Neural progenitor cell (in vitro differentiated cells): ENCODE results near the gene ATP8B2. TPM values are rescaled to one million over a fixed set of nuclear protein-coding genes. Genes with fewer than 3 reads are reported as not detected.
"Not testable (repeated sequence)": the region's sequence is repeated elsewhere in the genome, so short reads cannot be mapped to it uniquely, and the experiment has no call there.

ENCODE experiments used
- DNase-seq: peaks from one replicate; pipeline ENCODE4 v3.0.0-alpha.2; 2016; ENCODE audit warnings: low spot score
- H2AFZ ChIP-seq: fragments of 200-600 bp; sonication (generic); replicated peaks from 2 replicates; pipeline ENCODE4 v1.6.1; 2016; ENCODE audit warnings: antibody characterized with exemption
- H3F3A ChIP-seq: fragments of 200-600 bp; sonication (generic); 2 replicates; pipeline ENCODE4 v1.6.1; 2016; ENCODE audit warnings: antibody characterized with exemption, low read depth
- H3K27ac ChIP-seq: fragments of 200-600 bp; sonication (generic); 2 replicates; pipeline ENCODE4 v1.5.1; 2016; ENCODE audit warnings: mild to moderate bottlenecking
- H3K27me3 ChIP-seq: fragments of 200-600 bp; sonication (generic); 2 replicates; pipeline ENCODE4 v1.6.1; 2016; ENCODE audit warnings: mild to moderate bottlenecking, moderate library complexity
- H3K36me3 ChIP-seq: fragments of 200-600 bp; sonication (generic); 2 replicates; pipeline ENCODE4 v1.5.1; 2016
- H3K4me1 ChIP-seq: fragments of 200-600 bp; sonication (generic); 2 replicates; pipeline ENCODE4 v1.6.1; 2016; ENCODE audit warnings: mixed run types
- H3K4me2 ChIP-seq: fragments of 200-600 bp; sonication (generic); 2 replicates; pipeline ENCODE4 v1.6.1; 2016
- H3K4me3 ChIP-seq: fragments of 200-600 bp; sonication (generic); 2 replicates; pipeline ENCODE4 v1.5.1; 2016
- H3K79me2 ChIP-seq: fragments of 200-600 bp; sonication (generic); 2 replicates; pipeline ENCODE4 v1.6.1; 2016; ENCODE audit warnings: low read depth
- H3K9ac ChIP-seq: fragments of 200-600 bp; sonication (generic); 2 replicates; pipeline ENCODE4 v1.6.1; 2016
- H3K9me3 ChIP-seq: fragments of 200-600 bp; sonication (generic); 2 replicates; pipeline ENCODE4 v1.5.1; 2016; ENCODE audit warnings: low read depth
- H4K20me1 ChIP-seq: fragments of 200-600 bp; sonication (generic); 2 replicates; pipeline ENCODE4 v1.6.1; 2016; ENCODE audit warnings: low read depth
- H3K27ac Mint-ChIP-seq: 3 replicates; pipeline ENCODE4 v1.8.0; 2021; ENCODE audit warnings: mixed read lengths
- H3K27me3 Mint-ChIP-seq: 2 replicates; pipeline ENCODE4 v1.8.0; 2022; ENCODE audit warnings: low read depth, mild to moderate bottlenecking, inconsistent platforms, moderate library complexity, mixed read lengths; ENCODE audit not compliant: insufficient read depth
- H3K36me3 Mint-ChIP-seq: 3 replicates; pipeline ENCODE4 v1.8.0; 2021; ENCODE audit warnings: mixed read lengths
- H3K4me1 Mint-ChIP-seq: 3 replicates; pipeline ENCODE4 v1.8.0; 2021; ENCODE audit warnings: mixed read lengths
- H3K4me3 Mint-ChIP-seq: 3 replicates; pipeline ENCODE4 v1.8.0; 2021; ENCODE audit warnings: mild to moderate bottlenecking, moderate library complexity, mixed read lengths
- H3K9me3 Mint-ChIP-seq: 3 replicates; pipeline ENCODE4 v1.8.0; 2020; ENCODE audit warnings: mixed read lengths
- CTCF ChIP-seq: fragments of 200-600 bp; sonication (generic); IDR thresholded peaks from 2 replicates; pipeline ENCODE4 v1.5.1; 2017; ENCODE audit warnings: antibody characterized with exemption, mild to moderate bottlenecking
- EZH2 ChIP-seq: fragments of 200-600 bp; sonication (generic); IDR thresholded peaks from 2 replicates; pipeline ENCODE4 v1.6.1; 2017; ENCODE audit warnings: antibody characterized with exemption, mild to moderate bottlenecking, moderate library complexity
- EZH2phosphoT487 ChIP-seq: fragments of 200-600 bp; sonication (generic); IDR thresholded peaks from 2 replicates; pipeline ENCODE4 v1.6.1; 2017; ENCODE audit warnings: antibody characterized with exemption
- total RNA-seq: library from RNA; depleted of rRNA; stranded (reverse); fragments of >200 nt; gene quantifications from 2 replicates; pipeline ENCODE4 v1.2.3, GENCODE V29; 2015; ENCODE audit warnings: low replicate concordance

Gene ATP8B2
- total RNA-seq, 1 donor from 2014 or later, result 41.6 TPM

GRCh38 chr1:154301582-154301981, 23.7 kb upstream of the ATP8B2 start:
- no peaks in the 10 kb centered on the region for H3F3A ChIP-seq
- H3K4me2 ChIP-seq, result no peak overlapping the region
- no peaks in the 10 kb centered on the region for H3K27me3 ChIP-seq
- no peak overlapping the region for H2AFZ ChIP-seq
- peaks cover 6% of the 10 kb centered on the region for H3K9me3 Mint-ChIP-seq
- no peaks in the 10 kb centered on the region for H3K36me3 ChIP-seq
- no peak overlapping the region for H3K9ac ChIP-seq
- H3K27ac ChIP-seq, result no peak overlapping the region
- H3K4me1 Mint-ChIP-seq, result no peaks in the 10 kb centered on the region
- no peak overlapping the region for H3K4me3 ChIP-seq
- H3K79me2 ChIP-seq, result no peaks in the 10 kb centered on the region
- H3K9me3 ChIP-seq, result no peaks in the 10 kb centered on the region
- H3K27ac Mint-ChIP-seq, result no peak overlapping the region
- H4K20me1 ChIP-seq, result no peaks in the 10 kb centered on the region
- no peaks in the 10 kb centered on the region for H3K27me3 Mint-ChIP-seq
- H3K4me3 Mint-ChIP-seq, result no peak overlapping the region
- H3K4me1 ChIP-seq, result no peaks in the 10 kb centered on the region
- TF ChIP-seq EZH2phosphoT487 (no peak), EZH2 (no peak), CTCF (no peak)
- DNase-seq, result no peak
- H3K36me3 Mint-ChIP-seq, result no peaks in the 10 kb centered on the region

- Histone ChIP-seq H2AFZ (no peak overlapping the region), H3K79me2 (no peaks in the 10 kb centered on the region), H3K9me3 (no peaks in the 10 kb centered on the region), H3K36me3 (no peaks in the 10 kb centered on the region), H3K27ac (no peak overlapping the region), H3K9ac (no peak overlapping the region), H3K4me2 (no peak overlapping the region), H4K20me1 (no peaks in the 10 kb centered on the region), H3K4me3 (no peak overlapping the region), H3K27me3 (no peaks in the 10 kb centered on the region), H3K4me1 (no peaks in the 10 kb centered on the region), H3F3A (no peaks in the 10 kb centered on the region)
- Mint-ChIP-seq H3K4me1 (no peaks in the 10 kb centered on the region), H3K36me3 (no peaks in the 10 kb centered on the region), H3K4me3 (no peak overlapping the region), H3K27me3 (no peaks in the 10 kb centered on the region), H3K27ac (no peak overlapping the region), H3K9me3 (peaks cover 4% of the 10 kb centered on the region)
- TF ChIP-seq EZH2phosphoT487, result no peak
- no peak for TF ChIP-seq CTCF
- no peak for TF ChIP-seq EZH2
- DNase-seq, result no peak
Observed at GRCh38 chr1:154304664-154305337, 20.5 kb upstream of the ATP8B2 start.

GRCh38 chr1:154306151-154306550, 19.2 kb upstream of the ATP8B2 start:
- no peaks in the 10 kb centered on the region for H3K27me3 Mint-ChIP-seq
- no peak overlapping the region for H3K4me2 ChIP-seq

GRCh38 chr1:154307670-154308270, 17.6 kb upstream of the ATP8B2 start:
- not testable (repeated sequence) for DNase-seq, H3K36me3 ChIP-seq, H3K36me3 Mint-ChIP-seq, H3K79me2 ChIP-seq, H3K4me3 Mint-ChIP-seq, H3K27ac Mint-ChIP-seq, H4K20me1 ChIP-seq, H3K4me2 ChIP-seq, H3K27me3 Mint-ChIP-seq, H3K27me3 ChIP-seq, H3K27ac ChIP-seq, H3K9me3 ChIP-seq, H3K4me1 ChIP-seq, H3K4me1 Mint-ChIP-seq, H3F3A ChIP-seq, H2AFZ ChIP-seq, H3K9me3 Mint-ChIP-seq, H3K9ac ChIP-seq, H3K4me3 ChIP-seq

More at GRCh38 chr1:154306151-154306550, 19.2 kb upstream of the ATP8B2 start:
- H3K27me3 ChIP-seq, result no peaks in the 10 kb centered on the region
- Mint-ChIP-seq H3K4me3 (no peak overlapping the region), H3K9me3 (peaks cover 4% of the 10 kb centered on the region), H3K27ac (no peak overlapping the region), H3K36me3 (no peaks in the 10 kb centered on the region), H3K4me1 (no peaks in the 10 kb centered on the region)
- H3K9me3 ChIP-seq, result no peaks in the 10 kb centered on the region
- no peaks in the 10 kb centered on the region for H3K79me2 ChIP-seq
- H3K36me3 ChIP-seq, result no peaks in the 10 kb centered on the region
- no peaks in the 10 kb centered on the region for H4K20me1 ChIP-seq
- H3K4me3 ChIP-seq, result no peak overlapping the region
- no peak overlapping the region for H2AFZ ChIP-seq
- no peaks in the 10 kb centered on the region for H3F3A ChIP-seq
- TF ChIP-seq EZH2 (no peak), CTCF (no peak), EZH2phosphoT487 (no peak)
- no peak for DNase-seq
- no peaks in the 10 kb centered on the region for H3K4me1 ChIP-seq
- H3K9ac ChIP-seq, result no peak overlapping the region
- H3K27ac ChIP-seq, result no peak overlapping the region

- H4K20me1 ChIP-seq, H3K4me1 Mint-ChIP-seq, H2AFZ ChIP-seq, H3K36me3 Mint-ChIP-seq, H3K79me2 ChIP-seq, H3K27me3 Mint-ChIP-seq, H3K4me3 Mint-ChIP-seq, H3K27ac ChIP-seq, H3F3A ChIP-seq, H3K27me3 ChIP-seq, H3K4me3 ChIP-seq, H3K9ac ChIP-seq, H3K27ac Mint-ChIP-seq, H3K9me3 ChIP-seq, H3K9me3 Mint-ChIP-seq, H3K4me2 ChIP-seq, H3K4me1 ChIP-seq, DNase-seq, H3K36me3 ChIP-seq: not testable (repeated sequence)
Observed at GRCh38 chr1:154309136-154309535, 16.2 kb upstream of the ATP8B2 start.
